GM19043 (cell line): ENCODE results near the gene POLD1.

Experiments
- ATAC-seq: cut with Tn5 transposase; IDR thresholded peaks from one replicate; pipeline ENCODE4 v1.9.1; 2021; ENCODE audit warnings: low read depth; ENCODE audit not compliant: unreplicated experiment

POLD1 gene

DNA sequence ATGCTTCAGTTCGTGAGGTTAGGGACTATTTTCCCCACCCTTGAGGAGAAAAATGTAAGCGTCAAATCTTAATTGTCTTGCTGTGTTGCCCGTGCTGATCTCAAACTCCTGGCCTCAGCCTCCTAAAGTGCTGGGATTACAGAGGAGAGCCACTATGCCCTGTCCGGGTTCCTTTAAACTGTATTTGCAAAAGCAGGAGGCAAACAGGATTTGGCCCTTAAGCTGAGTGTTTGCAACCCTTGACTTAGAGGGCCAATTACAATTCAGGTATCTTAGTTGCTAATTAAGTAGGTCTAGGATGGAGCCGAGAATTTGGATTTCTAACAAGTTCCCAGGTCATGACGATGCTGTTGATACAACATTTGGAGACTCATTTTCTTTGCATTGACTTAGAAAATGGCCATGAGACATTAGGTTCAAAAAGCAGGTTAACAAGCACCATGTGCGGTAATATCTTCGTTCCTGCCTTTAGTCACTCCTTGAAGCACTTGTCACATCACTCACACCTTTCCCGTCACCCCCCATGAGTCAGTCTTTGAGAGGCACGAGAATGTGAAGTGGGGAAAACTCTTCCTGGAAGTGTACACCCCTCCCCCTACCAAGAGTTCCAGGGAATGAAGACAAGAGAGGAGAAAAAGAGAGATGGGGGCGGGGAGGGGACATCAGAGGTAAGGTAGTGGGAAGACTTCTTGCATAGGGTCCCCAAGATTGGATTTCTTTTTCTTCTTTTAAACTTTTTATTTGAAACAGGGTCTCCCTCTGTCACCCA is 21.3 kb upstream of the POLD1 start:
- ATAC-seq: no peak

DNA sequence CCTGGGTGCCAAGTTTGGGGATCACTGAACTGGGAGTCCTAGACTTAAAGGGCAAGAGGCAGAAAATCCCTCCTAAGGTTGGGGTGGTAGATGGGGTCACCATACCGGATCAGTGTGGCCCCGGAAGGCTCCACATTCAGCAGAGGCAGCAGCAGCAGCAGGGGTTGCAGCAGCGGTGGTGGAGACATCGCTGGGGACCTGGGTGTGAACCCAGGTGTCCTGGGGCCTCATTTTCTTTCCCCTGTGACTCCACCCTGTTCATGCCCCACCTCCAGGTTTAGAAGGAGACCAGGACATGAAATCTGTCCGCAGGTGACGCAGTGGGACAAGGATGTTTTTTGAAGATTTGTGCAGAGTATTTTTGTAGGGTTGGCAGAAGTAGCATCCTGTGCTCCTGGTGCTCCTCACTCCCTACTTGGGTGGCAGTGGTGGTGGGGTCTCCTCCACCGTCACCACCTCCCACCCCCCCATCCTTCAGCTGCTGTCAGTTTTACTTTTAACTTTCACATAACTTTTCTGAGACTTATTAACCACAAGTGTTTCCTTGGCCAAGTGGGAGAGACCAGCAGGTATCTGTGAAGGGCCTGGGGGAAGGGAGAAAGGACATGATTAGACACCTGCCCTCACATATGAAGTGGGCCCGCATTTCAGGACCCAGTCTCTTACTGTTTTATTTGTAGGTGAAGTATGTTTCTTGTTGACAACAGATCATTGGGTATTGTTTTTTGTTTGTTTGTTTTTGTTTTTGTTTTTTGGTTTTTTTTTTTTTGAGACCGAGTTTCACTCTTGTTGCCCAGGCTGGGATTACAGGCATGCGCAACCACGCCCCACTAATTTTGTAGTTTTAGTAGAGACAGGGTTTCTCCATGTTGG is 18.5 kb upstream of the POLD1 start, which contains the start of gene NAPSA:
Gene NAPSA (minus strand): TSS at position 206 of the 873 bp plus-strand sequence. CDS start 18 bp downstream, at position 188.
- no peak for ATAC-seq

DNA sequence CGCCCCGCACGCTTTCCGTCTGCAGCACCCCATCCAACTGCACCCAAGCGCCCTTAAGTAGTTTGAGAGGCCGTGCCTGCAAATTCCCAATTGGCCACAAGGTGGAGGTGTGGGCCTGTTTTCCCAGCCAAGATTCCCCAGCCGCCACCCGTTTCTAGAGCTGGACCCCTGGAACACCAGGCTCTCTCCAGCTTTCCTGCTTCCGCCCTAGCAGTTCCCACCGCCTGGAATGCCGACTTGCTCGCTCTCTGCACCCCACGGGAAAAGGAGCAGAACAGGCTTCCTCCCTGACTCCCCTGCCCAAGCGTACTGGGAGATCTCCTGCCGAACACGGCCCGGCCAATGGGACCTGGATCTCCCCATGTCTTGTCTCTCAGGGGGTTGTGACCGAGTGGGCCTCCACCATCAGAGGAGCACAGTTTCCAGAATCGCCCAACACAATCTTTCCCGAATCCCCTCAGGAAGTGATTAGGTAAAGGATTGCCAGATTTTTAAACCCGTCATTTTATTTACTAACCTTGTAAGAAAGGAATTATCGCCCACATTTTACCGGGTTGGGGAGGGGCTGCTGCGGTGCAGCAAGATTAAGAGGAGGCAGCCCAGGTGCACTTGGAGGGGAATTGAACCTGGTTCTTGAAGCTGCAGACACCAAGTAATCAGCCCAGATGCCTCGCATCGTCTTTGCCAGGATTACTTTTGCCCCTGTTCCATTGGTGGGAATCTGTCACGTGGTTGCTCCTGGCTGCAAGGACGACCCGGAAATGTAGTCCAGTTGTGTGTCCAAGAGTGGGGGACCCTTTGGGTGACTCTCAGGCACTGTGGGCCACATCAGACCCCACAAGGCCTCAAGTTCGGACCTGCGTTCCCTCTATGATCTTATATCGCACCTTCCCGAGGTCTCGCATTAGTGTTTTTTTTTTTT is 15.2 kb upstream of the POLD1 start:
- no peak for ATAC-seq

DNA sequence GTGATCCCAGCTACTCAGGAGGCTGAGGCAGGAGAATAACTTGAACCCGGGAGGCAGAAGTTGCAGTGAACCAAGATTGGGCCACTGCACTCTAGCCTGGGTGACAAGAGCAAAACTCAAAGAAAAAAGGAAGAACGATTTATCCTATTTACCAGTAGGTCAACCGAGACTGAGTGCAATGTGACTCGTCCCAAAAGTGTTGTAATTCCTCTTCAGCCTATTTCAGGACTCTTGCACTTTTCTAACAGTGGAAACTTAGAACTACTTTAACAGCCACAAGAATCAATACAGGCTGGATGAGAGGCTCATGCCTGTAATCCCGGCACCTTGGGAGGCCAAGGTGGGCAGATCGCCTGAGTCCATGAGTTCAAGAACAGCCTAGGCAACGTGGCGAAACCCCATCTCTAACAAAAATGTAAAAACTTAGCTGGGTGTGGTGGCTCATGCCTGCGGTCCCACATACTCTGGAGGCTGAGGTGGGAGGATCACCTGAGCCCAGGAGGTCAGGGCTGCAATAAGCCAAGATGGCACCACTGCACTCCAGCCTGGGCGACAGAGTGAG is 12.2 kb upstream of the POLD1 start:
- ATAC-seq: no peak

DNA sequence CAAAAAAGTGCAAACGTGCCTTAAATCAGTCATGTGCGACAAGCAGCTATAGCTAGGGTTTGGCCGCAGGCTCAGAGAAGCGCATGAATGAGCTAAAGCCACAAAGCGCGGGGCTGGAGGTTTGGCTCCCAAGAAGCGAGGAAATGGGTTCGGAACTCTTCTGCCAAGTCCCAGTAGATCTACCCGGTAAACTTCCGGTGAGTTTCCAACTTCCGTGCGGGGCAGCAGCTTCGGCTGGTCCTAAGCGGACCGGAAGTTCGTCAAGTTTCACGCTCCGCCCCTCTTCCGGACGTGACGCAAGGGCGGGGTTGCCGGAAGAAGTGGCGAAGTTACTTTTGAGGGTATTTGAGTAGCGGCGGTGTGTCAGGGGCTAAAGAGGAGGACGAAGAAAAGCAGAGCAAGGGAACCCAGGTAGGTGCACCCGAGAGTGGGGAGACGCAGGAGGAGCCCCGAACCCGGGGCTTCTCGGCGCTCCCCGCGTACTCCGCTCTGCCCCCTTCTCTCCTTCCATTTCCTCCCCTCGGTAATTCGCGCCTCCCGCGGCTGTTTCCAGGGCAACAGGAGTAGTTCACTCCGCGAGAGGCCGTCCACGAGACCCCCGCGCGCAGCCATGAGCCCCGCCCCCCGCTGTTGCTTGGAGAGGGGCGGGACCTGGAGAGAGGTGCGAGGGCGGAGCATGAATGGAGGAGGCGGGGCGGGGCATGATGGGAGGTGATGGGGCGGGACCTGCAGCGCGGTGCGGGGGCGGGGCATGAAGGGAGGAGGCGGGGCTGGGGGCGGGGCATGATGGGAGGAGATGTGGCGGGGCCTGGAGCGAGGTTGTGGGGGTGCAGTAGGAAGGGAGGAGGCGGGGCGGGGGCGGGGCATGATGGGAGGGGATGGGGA is 7.7 kb upstream of the POLD1 start, which contains the start of gene NR1H2:
Gene NR1H2 (plus strand): TSS at position 292 of the 885 bp plus-strand sequence. CDS start 1,149 bp downstream, outside the sequence.
- peak; percentile 71 for ATAC-seq

DNA sequence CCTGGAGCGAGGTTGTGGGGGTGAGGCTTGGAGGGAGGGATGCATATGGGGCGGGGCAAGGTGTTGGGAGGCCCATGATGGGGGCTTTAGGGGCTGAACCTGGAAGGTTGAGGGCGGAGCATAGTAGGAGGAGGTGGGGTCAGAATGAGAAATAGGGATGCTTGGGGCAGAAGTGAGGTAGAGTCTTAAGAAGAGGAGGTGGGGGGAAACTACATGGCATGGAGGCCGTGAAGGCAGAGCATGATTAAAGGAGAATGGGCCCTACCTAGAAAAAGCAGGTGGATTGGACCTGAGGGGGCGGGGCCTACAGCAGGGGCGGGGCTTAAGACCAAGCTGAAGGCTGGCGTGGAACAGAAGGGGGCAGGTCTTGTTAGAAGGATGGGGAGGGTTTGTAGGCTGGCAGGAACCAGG is 7.1 kb upstream of the POLD1 start:
- no peak for ATAC-seq

DNA sequence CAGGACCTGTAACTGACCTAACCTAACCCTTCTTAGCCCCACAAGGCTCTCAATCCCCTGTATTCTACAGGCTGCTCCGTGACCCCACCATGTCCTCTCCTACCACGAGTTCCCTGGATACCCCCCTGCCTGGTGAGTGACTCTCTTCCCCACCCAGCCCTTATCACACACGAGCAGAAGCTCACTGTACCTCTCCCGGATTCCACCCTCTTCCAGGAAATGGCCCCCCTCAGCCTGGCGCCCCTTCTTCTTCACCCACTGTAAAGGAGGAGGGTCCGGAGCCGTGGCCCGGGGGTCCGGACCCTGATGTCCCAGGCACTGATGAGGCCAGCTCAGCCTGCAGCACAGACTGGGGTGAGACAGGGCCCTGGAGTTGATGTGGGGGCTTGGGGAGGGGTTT is 6.6 kb upstream of the POLD1 start:
- no peak for ATAC-seq

DNA sequence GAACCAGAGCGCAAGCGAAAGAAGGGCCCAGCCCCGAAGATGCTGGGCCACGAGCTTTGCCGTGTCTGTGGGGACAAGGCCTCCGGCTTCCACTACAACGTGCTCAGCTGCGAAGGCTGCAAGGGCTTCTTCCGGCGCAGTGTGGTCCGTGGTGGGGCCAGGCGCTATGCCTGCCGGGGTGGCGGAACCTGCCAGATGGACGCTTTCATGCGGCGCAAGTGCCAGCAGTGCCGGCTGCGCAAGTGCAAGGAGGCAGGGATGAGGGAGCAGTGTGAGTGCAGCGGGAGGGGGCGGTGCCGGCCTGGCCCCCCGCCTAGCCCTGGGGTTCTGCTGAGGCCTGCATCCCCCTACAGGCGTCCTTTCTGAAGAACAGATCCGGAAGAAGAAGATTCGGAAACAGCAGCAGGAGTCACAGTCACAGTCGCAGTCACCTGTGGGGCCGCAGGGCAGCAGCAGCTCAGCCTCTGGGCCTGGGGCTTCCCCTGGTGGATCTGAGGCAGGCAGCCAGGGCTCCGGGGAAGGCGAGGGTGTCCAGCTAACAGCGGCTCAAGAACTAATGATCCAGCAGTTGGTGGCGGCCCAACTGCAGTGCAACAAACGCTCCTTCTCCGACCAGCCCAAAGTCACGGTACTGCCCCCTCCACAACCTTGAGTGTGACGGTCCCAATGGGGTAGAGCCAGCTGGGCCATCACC is 5.8 kb upstream of the POLD1 start:
- no peak for ATAC-seq

DNA sequence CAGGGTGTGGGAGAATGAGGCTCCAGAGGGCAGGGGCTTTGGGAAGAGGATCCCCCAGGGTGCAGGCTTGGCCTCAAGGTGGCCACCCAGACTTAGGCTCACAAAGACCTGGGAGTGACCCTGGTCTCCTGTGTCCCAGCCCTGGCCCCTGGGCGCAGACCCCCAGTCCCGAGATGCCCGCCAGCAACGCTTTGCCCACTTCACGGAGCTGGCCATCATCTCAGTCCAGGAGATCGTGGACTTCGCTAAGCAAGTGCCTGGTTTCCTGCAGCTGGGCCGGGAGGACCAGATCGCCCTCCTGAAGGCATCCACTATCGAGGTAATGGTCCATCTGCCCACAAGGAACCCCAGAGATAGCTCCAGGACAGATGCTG is 5.3 kb upstream of the POLD1 start:
- no peak for ATAC-seq

DNA sequence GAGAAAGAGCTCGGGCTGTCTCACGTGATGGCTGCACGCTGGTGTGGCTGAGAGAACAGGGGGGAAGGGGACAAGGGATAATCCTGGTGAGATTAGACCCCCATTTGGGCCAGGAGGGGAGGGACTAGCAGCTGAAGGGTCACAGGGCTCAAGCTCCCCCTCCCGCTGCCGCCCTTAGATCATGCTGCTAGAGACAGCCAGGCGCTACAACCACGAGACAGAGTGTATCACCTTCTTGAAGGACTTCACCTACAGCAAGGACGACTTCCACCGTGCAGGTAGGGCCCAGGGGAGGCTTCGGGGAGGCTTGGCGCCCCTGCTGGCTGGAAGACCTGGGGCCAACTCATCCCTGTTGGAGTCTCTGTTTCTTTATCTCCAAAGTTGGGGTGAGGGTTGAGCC is 4.5 kb upstream of the POLD1 start:
- no peak for ATAC-seq

DNA sequence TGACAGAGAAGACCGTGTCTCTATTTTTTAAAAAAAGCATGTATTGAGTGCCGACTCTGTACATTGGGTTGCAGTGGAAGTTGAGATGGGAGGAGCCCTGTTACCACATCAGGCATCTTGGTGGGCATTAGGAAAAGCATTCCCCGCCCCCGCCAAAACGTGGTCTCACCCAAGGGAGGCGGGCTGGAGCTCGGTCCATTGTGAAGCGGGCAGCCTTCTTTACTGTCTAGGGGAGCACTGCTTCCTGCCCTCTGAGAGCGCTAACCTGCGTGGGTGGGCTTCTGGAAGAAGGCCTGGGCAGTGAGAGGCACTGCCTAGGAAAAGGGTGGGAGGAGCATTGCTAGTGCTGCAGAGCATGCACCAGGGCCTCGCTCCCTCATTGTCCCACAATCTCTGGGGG is 4.0 kb upstream of the POLD1 start:
- no peak for ATAC-seq

DNA sequence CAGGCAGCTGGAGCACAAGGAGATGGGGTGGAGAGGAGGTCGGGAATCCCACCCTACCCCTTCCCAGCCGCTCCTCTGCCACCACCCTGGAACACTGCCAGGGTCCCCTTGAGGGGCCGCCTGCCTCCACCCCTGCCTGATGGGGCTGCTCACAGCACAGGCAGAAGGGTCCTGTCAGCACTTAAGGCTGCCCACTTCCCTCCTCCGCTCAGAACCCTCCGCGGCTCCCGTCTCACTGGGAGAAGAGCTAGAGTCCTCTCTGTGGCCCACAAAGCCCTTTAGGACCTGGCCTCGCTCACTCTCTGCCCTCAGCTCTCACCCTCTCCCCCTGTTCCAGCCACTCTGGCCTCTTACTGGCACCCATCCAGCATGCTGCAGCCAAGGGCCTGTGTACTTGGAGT is 3.4 kb upstream of the POLD1 start:
- no peak for ATAC-seq

DNA sequence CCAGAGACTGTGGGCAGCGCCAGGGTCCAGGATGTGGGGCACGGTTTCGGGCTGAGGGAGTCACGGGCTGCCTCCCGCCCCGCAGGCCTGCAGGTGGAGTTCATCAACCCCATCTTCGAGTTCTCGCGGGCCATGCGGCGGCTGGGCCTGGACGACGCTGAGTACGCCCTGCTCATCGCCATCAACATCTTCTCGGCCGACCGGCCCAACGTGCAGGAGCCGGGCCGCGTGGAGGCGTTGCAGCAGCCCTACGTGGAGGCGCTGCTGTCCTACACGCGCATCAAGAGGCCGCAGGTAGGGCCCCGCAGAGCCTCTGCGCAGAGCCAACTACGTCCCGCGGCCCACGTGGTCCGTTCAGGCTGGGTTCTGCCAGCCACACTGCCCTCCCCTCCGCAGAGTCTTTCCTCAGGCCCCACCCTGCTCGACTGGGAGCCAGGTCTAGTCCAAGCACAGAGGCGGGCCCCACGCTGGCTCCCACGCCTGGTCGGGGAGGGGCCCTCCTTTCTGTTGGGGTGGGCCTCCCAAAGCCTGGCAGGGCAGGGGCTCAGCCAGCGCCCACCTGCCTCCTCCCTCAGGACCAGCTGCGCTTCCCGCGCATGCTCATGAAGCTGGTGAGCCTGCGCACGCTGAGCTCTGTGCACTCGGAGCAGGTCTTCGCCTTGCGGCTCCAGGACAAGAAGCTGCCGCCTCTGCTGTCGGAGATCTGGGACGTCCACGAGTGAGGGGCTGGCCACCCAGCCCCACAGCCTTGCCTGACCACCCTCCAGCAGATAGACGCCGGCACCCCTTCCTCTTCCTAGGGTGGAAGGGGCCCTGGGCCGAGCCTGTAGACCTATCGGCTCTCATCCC is 2.0 kb upstream of the POLD1 start:
- no peak for ATAC-seq

DNA sequence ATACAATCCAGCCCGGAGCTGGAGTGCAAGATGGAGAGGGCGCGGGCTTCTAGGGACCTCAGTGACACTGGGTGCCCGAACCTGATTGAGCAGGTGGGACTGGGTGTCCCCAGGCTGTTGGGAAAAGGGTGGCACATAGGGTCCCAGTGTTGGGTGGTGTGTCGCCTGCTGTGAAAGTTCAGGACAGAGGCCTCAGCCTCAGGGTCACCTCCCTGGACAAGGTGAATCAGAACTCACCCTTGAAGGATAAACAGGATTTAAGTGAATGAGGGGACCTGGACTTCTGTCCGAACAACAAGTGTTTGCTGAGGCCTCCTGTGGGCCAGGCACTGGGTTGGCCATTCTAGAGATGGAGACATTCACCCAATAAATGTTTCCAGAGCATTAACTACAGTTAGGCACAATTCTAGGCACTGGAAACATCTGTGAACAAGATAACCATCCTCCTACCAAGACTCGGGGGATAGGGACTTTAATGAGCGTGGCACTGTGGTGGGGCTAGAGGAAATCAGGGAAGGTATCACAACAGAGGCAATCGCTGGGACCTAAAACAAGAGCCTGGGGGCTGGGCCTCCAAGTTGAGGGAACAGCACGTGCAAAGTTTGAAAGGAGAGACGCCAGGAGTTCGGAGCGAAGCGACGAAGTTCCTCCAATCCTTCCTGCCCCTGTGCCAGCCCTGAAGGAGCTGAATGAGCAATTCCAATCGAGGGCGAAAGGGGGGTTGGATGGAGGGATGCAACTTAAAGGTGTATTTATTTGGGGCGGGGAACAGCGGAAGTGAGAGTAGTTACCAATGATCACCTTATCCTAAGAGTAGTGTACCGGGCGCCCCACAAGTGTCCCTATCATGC is 921 bp upstream of the POLD1 start:
- ATAC-seq: no peak

DNA sequence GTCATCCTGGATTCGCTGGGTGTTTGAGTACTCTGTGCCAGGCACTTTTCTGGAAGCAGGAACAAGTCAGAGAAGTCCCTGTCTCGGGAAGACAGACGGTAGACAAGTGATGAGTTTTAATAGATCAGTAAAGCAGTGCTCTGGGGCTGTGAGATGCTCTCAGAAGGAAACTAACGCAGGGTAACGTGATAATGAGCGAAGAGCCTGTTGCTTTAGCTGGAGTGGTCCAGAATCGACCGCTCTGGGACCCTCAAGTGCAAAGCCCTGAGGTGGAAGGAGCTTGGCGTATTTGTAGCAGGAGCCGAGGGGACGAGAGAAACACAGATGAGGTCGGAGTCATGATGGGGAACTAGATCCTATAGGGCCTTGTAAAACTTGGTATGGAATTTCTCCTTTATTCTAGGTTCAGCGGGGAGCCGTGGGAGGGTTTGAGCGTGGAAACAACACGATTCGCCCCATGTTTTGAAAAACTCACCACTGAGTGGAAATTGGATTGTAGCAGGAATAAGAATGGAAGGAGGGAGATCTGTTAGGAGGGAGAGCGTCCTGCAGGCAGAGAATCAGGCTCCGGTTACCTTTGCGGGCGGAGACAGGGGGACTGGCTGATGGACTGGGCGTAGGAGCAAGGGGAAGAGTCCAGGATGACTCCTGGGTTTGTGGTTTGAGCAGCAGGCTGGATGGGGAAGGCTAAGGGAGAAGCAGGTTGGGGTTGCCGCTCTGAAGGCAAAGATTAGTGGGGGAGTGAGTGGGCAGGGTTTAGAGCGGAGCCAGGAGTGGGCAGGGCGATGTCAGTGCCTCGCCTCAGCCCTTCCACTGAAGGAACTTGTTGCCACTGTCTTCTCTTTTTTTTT is 763 bp downstream of the POLD1 start:
- peak; percentile 7 for ATAC-seq
